GM12892 (cell line): Measurements from ENCODE around the gene ITGB4.

Experiments used
- POLR2A ChIP-seq: IDR thresholded peaks from 2 replicates; pipeline ENCODE4 v1.6.1; 2011; ENCODE audit warnings: low read depth, low read length, control low read depth
- TAF1 ChIP-seq: IDR thresholded peaks from 2 replicates; pipeline ENCODE4 v1.6.1; 2011; ENCODE audit warnings: low read depth, mild to moderate bottlenecking, control low read depth, low read length, borderline replicate concordance

DNA sequence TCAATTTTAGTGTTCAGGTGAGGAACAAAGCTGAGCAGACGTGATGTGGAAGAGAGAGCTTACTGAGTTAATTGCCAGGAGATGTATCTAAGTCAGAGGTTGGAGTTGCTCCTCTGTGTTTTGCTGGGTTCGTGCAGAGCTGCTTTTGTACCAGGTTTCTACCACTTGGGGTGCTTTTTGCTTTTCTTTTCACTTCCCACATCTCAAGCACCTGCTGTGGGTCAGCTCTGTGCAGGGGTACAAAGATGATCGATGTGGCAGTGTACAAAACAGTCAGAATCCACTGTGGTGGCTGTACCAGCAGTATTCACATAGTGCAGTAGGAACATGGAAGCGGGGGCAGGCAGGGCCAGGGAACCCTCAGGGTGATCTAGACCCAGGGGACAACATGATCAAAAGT, 78.1 kb downstream of the ITGB4 start:
- TF ChIP-seq POLR2A (no peak), TAF1 (no peak)
